Osteoblast (primary cell): ENCODE results near the gene ZNF227. TPM values are rescaled to one million over a fixed set of nuclear protein-coding genes. Genes with fewer than 3 reads are reported as not detected.
"Not testable (repeated sequence)": the region's sequence is repeated elsewhere in the genome, so short reads cannot be mapped to it uniquely, and the experiment has no call there.

ENCODE experiments used
- DNase-seq: peaks from one replicate; pipeline ENCODE4 v3.0.0; 2011; ENCODE audit warnings: low spot score, mixed read lengths; ENCODE audit not compliant: insufficient read length; ENCODE audit errors: missing footprints
- H2AFZ ChIP-seq: 2 replicates; pipeline ENCODE4 v1.6.0; 2011; ENCODE audit warnings: mild to moderate bottlenecking, low read length
- H3K27ac ChIP-seq: 2 replicates; pipeline ENCODE4 v1.5.1; 2011; ENCODE audit warnings: mild to moderate bottlenecking, low read depth, low read length, moderate library complexity
- H3K27me3 ChIP-seq: 2 replicates; pipeline ENCODE4 v1.6.0; 2012; ENCODE audit warnings: mild to moderate bottlenecking, control low read depth, inconsistent platforms, low read length, moderate library complexity; ENCODE audit not compliant: insufficient read depth
- H3K36me3 ChIP-seq: 2 replicates; pipeline ENCODE4 v1.5.1; 2011; ENCODE audit warnings: mild to moderate bottlenecking, low read length, control low read depth, moderate library complexity; ENCODE audit not compliant: insufficient read depth
- H3K4me1 ChIP-seq: 2 replicates; pipeline ENCODE4 v1.5.1; 2011; ENCODE audit warnings: mild to moderate bottlenecking, low read length, control low read depth, moderate library complexity; ENCODE audit not compliant: insufficient read depth
- H3K4me2 ChIP-seq: 2 replicates; pipeline ENCODE4 v1.6.0; 2011; ENCODE audit warnings: mild to moderate bottlenecking, low read length; ENCODE audit not compliant: insufficient read depth
- H3K4me3 ChIP-seq: fragments of 200-600 bp; sonication (generic); 3 replicates; pipeline ENCODE4 v1.5.1; 2012; ENCODE audit warnings: mild to moderate bottlenecking, low read length, inconsistent platforms; ENCODE audit not compliant: insufficient read depth
- H3K79me2 ChIP-seq: 2 replicates; pipeline ENCODE4 v1.6.0; 2012; ENCODE audit warnings: mild to moderate bottlenecking, low read length, control low read depth, inconsistent platforms; ENCODE audit not compliant: insufficient read depth
- H3K9me3 ChIP-seq: 2 replicates; pipeline ENCODE4 v1.5.1; 2011; ENCODE audit warnings: low read depth, low read length, control low read depth
- H4K20me1 ChIP-seq: 2 replicates; pipeline ENCODE4 v1.6.0; 2012; ENCODE audit warnings: mild to moderate bottlenecking, low read length, control low read depth; ENCODE audit not compliant: insufficient read depth
- CTCF ChIP-seq: IDR thresholded peaks from 2 replicates; pipeline ENCODE4 v1.5.1; 2011; ENCODE audit warnings: mild to moderate bottlenecking, low read depth, low read length, moderate library complexity; ENCODE audit errors: extremely low read depth
- total RNA-seq: library from RNA; depleted of rRNA; stranded (reverse); fragments of >200 nt; gene quantifications from 2 replicates; pipeline ENCODE4 v1.2.3, GENCODE V29; 2012

Gene ZNF227
- total RNA-seq, 1 donor, result 20.6 TPM

- no peak for TF ChIP-seq CTCF
- Histone ChIP-seq H2AFZ (no peak overlapping the region), H3K9me3 (no peaks in the 10 kb centered on the region), H3K4me2 (no peak overlapping the region), H4K20me1 (no peaks in the 10 kb centered on the region), H3K79me2 (no peaks in the 10 kb centered on the region), H3K36me3 (no peaks in the 10 kb centered on the region), H3K27me3 (no peaks in the 10 kb centered on the region), H3K27ac (no peak overlapping the region), H3K4me3 (no peak overlapping the region), H3K4me1 (no peaks in the 10 kb centered on the region)
- no peak for DNase-seq
These were observed 7.6 kb upstream of the ZNF227 start for GRCh38 chr19:44204772-44205171.

- Histone ChIP-seq H3K27me3 (no peaks in the 10 kb centered on the region), H2AFZ (peak overlapping the region; percentile 96), H3K9me3 (no peaks in the 10 kb centered on the region), H3K79me2 (no peaks in the 10 kb centered on the region), H3K4me3 (peak overlapping the region; percentile 80), H4K20me1 (no peaks in the 10 kb centered on the region), H3K4me1 (no peaks in the 10 kb centered on the region), H3K27ac (peak overlapping the region; percentile 72), H3K4me2 (peak overlapping the region; percentile 85), H3K36me3 (no peaks in the 10 kb centered on the region)
- no peak for TF ChIP-seq CTCF
- DNase-seq, result peak; percentile 96
These were observed 5.1 kb upstream of the ZNF227 start for GRCh38 chr19:44207126-44207803.

- Histone ChIP-seq H3K27me3 (no peaks in the 10 kb centered on the region), H3K4me1 (peaks cover 9% of the 10 kb centered on the region), H3K79me2 (peaks cover 29% of the 10 kb centered on the region), H2AFZ (peak overlapping the region; percentile 96), H4K20me1 (no peaks in the 10 kb centered on the region), H3K27ac (peak overlapping the region; percentile 79), H3K4me3 (peak overlapping the region; percentile 89), H3K36me3 (peaks cover 6% of the 10 kb centered on the region), H3K4me2 (peak overlapping the region; percentile 92), H3K9me3 (no peaks in the 10 kb centered on the region)
- no peak for TF ChIP-seq CTCF
- peak; percentile 64 for DNase-seq
These were observed 574 bp downstream of the ZNF227 start for GRCh38 chr19:44212866-44213346.

GRCh38 chr19:44219926-44220325 is 7.6 kb downstream of the ZNF227 start:
- not testable (repeated sequence) for H3K27me3 ChIP-seq

GRCh38 chr19:44220761-44221160 is 8.4 kb downstream of the ZNF227 start:
- not testable (repeated sequence) for H3K4me1 ChIP-seq, H3K27ac ChIP-seq, DNase-seq, H3K9me3 ChIP-seq, H3K4me3 ChIP-seq, H2AFZ ChIP-seq, H3K79me2 ChIP-seq, H3K4me2 ChIP-seq, H4K20me1 ChIP-seq, H3K27me3 ChIP-seq, H3K36me3 ChIP-seq

More at GRCh38 chr19:44219926-44220325, 7.6 kb downstream of the ZNF227 start:
- H3K36me3 ChIP-seq, H3K4me2 ChIP-seq, H2AFZ ChIP-seq, H3K27ac ChIP-seq, H3K9me3 ChIP-seq, DNase-seq, H3K4me1 ChIP-seq, H3K4me3 ChIP-seq, H4K20me1 ChIP-seq: not testable (repeated sequence)
- H3K79me2 ChIP-seq, result peaks cover 12% of the 10 kb centered on the region

- not testable (repeated sequence) for H3K27me3 ChIP-seq, H3K9me3 ChIP-seq, DNase-seq, H3K4me2 ChIP-seq, H2AFZ ChIP-seq, H3K36me3 ChIP-seq, H3K79me2 ChIP-seq, H4K20me1 ChIP-seq, H3K27ac ChIP-seq, H3K4me1 ChIP-seq, H3K4me3 ChIP-seq
These were observed 9.0 kb downstream of the ZNF227 start for GRCh38 chr19:44221291-44221690.
